ENCODE results near the gene CMTR1.

CMTR1 gene

DNA sequence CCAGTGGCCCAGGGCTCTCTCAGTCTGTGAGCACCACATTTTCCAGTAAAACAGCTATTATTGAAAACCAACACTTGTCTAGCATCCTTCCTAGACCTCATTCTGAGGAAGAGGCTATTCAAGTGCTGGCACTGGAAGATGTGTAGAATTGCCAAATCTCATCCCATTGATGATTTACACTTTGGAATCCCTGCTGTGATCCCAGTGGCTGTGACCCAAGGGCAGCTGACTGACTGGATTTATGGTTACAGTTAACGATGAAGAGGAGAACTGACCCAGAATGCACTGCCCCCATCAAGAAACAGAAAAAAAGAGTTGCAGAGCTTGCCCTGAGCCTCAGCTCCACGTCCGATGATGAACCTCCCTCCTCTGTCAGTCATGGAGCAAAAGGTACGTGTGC, 2.4 kb downstream of the CMTR1 start:
- TF ChIP-seq POLR2AphosphoS5 (IDR thresholded peaks at IDR 0.05; ENCODE audit: low read depth, low read length), result no peak
- TF ChIP-seq FOXP2 (optimal IDR thresholded peaks at IDR 0.05; ENCODE audit: borderline replicate concordance, extremely low read depth, extremely low read length, insufficient read depth), result no peak
- no peak for TF ChIP-seq SIN3A (IDR thresholded peaks at IDR 0.05; ENCODE audit: borderline replicate concordance, insufficient read depth, low read length)
- no peak for TF ChIP-seq TAF1 (IDR thresholded peaks at IDR 0.05; ENCODE audit: borderline replicate concordance, insufficient read depth, low read length)
- TF ChIP-seq, protein P1, sequence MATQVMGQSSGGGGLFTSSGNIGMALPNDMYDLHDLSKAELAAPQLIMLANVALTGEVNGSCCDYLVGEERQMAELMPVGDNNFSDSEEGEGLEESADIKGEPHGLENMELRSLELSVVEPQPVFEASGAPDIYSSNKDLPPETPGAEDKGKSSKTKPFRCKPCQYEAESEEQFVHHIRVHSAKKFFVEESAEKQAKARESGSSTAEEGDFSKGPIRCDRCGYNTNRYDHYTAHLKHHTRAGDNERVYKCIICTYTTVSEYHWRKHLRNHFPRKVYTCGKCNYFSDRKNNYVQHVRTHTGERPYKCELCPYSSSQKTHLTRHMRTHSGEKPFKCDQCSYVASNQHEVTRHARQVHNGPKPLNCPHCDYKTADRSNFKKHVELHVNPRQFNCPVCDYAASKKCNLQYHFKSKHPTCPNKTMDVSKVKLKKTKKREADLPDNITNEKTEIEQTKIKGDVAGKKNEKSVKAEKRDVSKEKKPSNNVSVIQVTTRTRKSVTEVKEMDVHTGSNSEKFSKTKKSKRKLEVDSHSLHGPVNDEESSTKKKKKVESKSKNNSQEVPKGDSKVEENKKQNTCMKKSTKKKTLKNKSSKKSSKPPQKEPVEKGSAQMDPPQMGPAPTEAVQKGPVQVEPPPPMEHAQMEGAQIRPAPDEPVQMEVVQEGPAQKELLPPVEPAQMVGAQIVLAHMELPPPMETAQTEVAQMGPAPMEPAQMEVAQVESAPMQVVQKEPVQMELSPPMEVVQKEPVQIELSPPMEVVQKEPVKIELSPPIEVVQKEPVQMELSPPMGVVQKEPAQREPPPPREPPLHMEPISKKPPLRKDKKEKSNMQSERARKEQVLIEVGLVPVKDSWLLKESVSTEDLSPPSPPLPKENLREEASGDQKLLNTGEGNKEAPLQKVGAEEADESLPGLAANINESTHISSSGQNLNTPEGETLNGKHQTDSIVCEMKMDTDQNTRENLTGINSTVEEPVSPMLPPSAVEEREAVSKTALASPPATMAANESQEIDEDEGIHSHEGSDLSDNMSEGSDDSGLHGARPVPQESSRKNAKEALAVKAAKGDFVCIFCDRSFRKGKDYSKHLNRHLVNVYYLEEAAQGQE (IDR thresholded peaks at IDR 0.05; ENCODE audit: insufficient read depth in 1 of 2, low read depth in 2 of 2, low read length in 2 of 2), result no peak

DNA sequence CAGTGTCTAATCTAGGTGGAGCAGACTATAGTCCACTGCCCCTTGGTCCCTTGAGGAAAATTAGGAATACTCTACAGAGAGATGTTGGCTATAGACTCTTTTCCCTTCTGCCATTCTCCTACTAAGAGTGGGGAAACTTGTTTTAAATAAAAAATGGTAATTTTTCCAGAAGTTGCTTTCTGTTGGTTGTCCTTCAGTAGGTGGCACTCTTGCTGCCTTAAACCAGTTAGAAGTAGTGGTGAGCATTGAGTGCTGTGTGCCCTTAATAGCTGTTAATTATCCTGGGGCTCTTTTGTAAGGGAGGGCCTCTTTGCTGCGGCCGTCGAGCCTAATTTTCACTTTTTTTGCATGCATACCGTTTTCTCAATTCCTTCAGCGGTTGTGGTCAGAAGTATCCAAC, 2.8 kb downstream of the CMTR1 start:
- TF ChIP-seq, protein P1 (IDR thresholded peaks at IDR 0.05; ENCODE audit: insufficient read depth in 1 of 2, low read depth in 2 of 2, low read length in 2 of 2), result no peak
- TF ChIP-seq SIN3A (IDR thresholded peaks at IDR 0.05; ENCODE audit: borderline replicate concordance, insufficient read depth, low read length) (no peak), POLR2AphosphoS5 (IDR thresholded peaks at IDR 0.05; ENCODE audit: low read depth, low read length) (no peak), FOXP2 (optimal IDR thresholded peaks at IDR 0.05; ENCODE audit: borderline replicate concordance, extremely low read depth, extremely low read length, insufficient read depth) (no peak), TAF1 (IDR thresholded peaks at IDR 0.05; ENCODE audit: borderline replicate concordance, insufficient read depth, low read length) (no peak)

DNA sequence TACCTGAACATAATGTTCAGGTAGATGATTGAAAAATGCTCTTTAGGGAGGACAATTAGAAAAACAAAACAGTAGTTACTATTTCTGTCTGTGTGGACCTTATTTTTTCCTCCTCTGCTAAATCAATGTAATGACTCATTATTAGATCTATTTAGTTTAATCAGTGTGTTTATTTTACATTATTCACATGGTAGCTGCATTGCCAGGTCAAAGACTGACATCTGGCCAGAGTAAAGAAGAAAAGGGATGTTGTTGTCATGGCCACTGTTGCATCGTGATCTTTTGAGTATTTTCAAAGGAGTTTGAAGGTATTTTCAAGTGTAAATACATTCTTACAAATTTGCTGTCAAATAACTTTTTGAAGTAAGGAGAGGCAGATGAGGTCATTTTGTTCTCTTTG, 5.9 kb downstream of the CMTR1 start:
- TF ChIP-seq TAF1 (IDR thresholded peaks at IDR 0.05; ENCODE audit: borderline replicate concordance, insufficient read depth, low read length) (no peak), SIN3A (IDR thresholded peaks at IDR 0.05; ENCODE audit: borderline replicate concordance, insufficient read depth, low read length) (no peak), POLR2AphosphoS5 (IDR thresholded peaks at IDR 0.05; ENCODE audit: low read depth, low read length) (no peak), FOXP2 (optimal IDR thresholded peaks at IDR 0.05; ENCODE audit: borderline replicate concordance, extremely low read depth, extremely low read length, insufficient read depth) (no peak)
- TF ChIP-seq, protein P1 (IDR thresholded peaks at IDR 0.05; ENCODE audit: insufficient read depth in 1 of 2, low read depth in 2 of 2, low read length in 2 of 2), result no peak

DNA sequence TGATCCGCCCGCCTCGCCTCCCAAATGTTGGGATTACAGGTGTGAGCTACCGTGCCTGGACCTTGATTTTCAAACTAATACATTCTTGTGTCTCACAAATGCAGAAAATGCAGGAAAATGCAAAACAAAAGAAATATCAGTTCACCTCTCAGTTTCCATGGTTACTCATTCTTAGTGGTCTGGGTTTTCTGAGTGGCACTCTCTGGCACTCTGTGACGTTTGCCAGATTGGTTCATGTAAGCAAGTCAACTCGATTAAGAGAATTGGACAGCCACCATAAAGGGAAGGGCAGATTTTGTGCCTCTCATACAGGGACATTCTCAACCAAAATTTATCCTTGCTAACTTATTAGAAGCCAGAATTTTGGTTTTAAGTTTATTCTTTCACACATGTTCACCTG, 8.6 kb downstream of the CMTR1 start:
- no peak for TF ChIP-seq SIN3A (IDR thresholded peaks at IDR 0.05; ENCODE audit: borderline replicate concordance, insufficient read depth, low read length)
- no peak for TF ChIP-seq FOXP2 (optimal IDR thresholded peaks at IDR 0.05; ENCODE audit: borderline replicate concordance, extremely low read depth, extremely low read length, insufficient read depth)
- no peak for TF ChIP-seq TAF1 (IDR thresholded peaks at IDR 0.05; ENCODE audit: borderline replicate concordance, insufficient read depth, low read length)
- TF ChIP-seq POLR2AphosphoS5 (IDR thresholded peaks at IDR 0.05; ENCODE audit: low read depth, low read length), result no peak
- TF ChIP-seq, protein P1 (IDR thresholded peaks at IDR 0.05; ENCODE audit: insufficient read depth in 1 of 2, low read depth in 2 of 2, low read length in 2 of 2), result no peak
